Heart right ventricle (tissue), 16 donors: ENCODE measurements around the gene DOCK1. TPM values are rescaled to one million over a fixed set of nuclear protein-coding genes. Genes with fewer than 3 reads are reported as not detected.
"Not testable (repeated sequence)": the region's sequence is repeated elsewhere in the genome, so short reads cannot be mapped to it uniquely, and the experiment has no call there.

Experiments used
- ATAC-seq, 8 donors: fragments of 200-7000 bp; cut with Tn5 transposase; one replicate each; pipeline ENCODE4 v1.9.1; 2020; ENCODE audit warnings: mild to moderate bottlenecking in 8 of 8, moderate library complexity in 8 of 8, moderate number of reproducible peaks in 1 of 8
- DNase-seq, 2 donors: peaks; one replicate each; pipeline ENCODE4 v3.0.0-alpha.2; 2020
- H3K27ac ChIP-seq, 10 donors: fragments of 200-600 bp; sonication (generic) in 2 of 10; one replicate each; pipeline versions ENCODE4 v1.5.0 to v1.8.0; 2020 to 2022; ENCODE audit warnings: mild to moderate bottlenecking in 3 of 10
- H3K27me3 ChIP-seq, 7 donors: fragments of 200-600 bp; one replicate each; pipeline ENCODE4 v1.8.0; 2021 to 2022; ENCODE audit warnings: mild to moderate bottlenecking in 2 of 7
- H3K36me3 ChIP-seq, 9 donors: fragments of 200-600 bp; sonication (generic) in 1 of 9; one replicate each; pipeline versions ENCODE4 v1.5.0 to v1.8.0; 2020 to 2022; ENCODE audit warnings: mild to moderate bottlenecking in 2 of 9
- H3K4me1 ChIP-seq, 9 donors: fragments of 200-600 bp; sonication (generic) in 1 of 9; one replicate each; pipeline versions ENCODE4 v1.5.0 to v1.8.0; 2020 to 2022; ENCODE audit warnings: mild to moderate bottlenecking in 4 of 9
- H3K4me3 ChIP-seq, 10 donors: fragments of 200-600 bp; sonication (generic) in 2 of 10; one replicate each; pipeline versions ENCODE4 v1.5.0 to v1.8.0; 2020 to 2022; ENCODE audit warnings: mild to moderate bottlenecking in 7 of 10, moderate library complexity in 2 of 10
- H3K9me3 ChIP-seq, 11 donors: fragments of 200-600 bp in 10 of 11; sonication (generic) in 2 of 11; one replicate each; pipeline versions ENCODE4 v1.5.0 to v1.8.0; 2013 to 2022; ENCODE audit warnings: mild to moderate bottlenecking in 2 of 11, control low read depth in 1 of 11, moderate library complexity in 1 of 11
- CTCF ChIP-seq, 9 donors: fragments of 200-600 bp; sonication (generic) in 2 of 9; IDR thresholded peaks; one replicate each; pipeline versions ENCODE4 v1.5.0 to v1.8.0; 2021 to 2022; ENCODE audit warnings: antibody characterized with exemption in 9 of 9, mild to moderate bottlenecking in 5 of 9, moderate library complexity in 1 of 9
- WGBS, 2 donors: extraction: QIAGEN DNeasy Blood & Tissue Kit; methylation state at CpG; one replicate each; pipeline ENCODE4 v1.1.7; 2013; ENCODE audit warnings: inconsistent platforms in 1 of 2; 5-methylcytosine and 5-hydroxymethylcytosine counted together
- intact Hi-C, 10 donors: fragments of 100-400 bp; cut with DNase I; formaldehyde crosslinking; loops; one replicate each; pipeline versions ENCODE4 v1.11.1 to v1.14.2; 2022
- polyA plus RNA-seq, 2 donors: library from polyadenylated mRNA; stranded (reverse); fragments of 200-250 nt; gene quantifications; one replicate each; pipeline ENCODE4 v1.2.3, GENCODE V29; 2013
- total RNA-seq, 10 donors: library from RNA; stranded (reverse); fragmentation: NEBNext Ultra II Directional in 3 of 10; extraction: Animal tissue kit (Norgen Biotek cat#: 25700) in 3 of 10; gene quantifications; one replicate each; pipeline versions ENCODE4 v1.2.1 to v1.2.4, GENCODE V29; 2021 to 2023
- donor health status: Arrhythmogenic right ventricular cardiomyopathy.
- donor health status: ischemic (EF 13 %, LVEDD 7.1; RV severe dilation, severe dysfunction).
- donor health status: healthy with polysubstance abuse.
- donor health status: DM: no; HTN: yes; CAD: no.
- donor health status: DM: no; HTN: no; CAD: no.
- donor health status: ischemic (EF 25% LVEDD 6.9; RV normal size, moderate dysfunction).
- donor health status: ischemic (EF 25% LVEDD 5.7; RV mildly dilated, moderate dysfunction).
- donor health status: healthy.
- donor health status: DM: yes; HTN: yes; CAD: no.
- donor health status: Ischemic cardiomyopathy.
- donor health status: ischemic (EF 35%, LVEDD 5.7; RV mildly dilated, moderate dysfunction).
- donor health status: nonischemic (EF 11% LVEDD 7.7; RV severe dilation, severe dysfunction).
- donor health status: DM: yes; HTN: yes; CAD: no.
- donor health status: PGD.
- donor health status: ischemic (EF 29% LVEDD 5.4; RV normal size, mild dysfunction).
- donor health status: nonischemic (EF 23%, LVEDD 6.1; RV moderate dilation, normal function).

The DOCK1 gene
- total and polyA plus RNA-seq, 12 donors: 7.8 to 26.7 (median 19.8) TPM

GRCh38 chr10:126877390-126877789 is 27.8 kb upstream of the DOCK1 start:
- WGBS, 2 donors: 64% methylated on average over 2 of the region's 2 CpGs
- intact Hi-C loops: no loop called here

GRCh38 chr10:126878594-126878993 is 26.6 kb upstream of the DOCK1 start:
- H3K27me3 ChIP-seq: peaks cover 0 to 56% (median 19%) of the 10 kb centered on the region in 7 donors

More at GRCh38 chr10:126877390-126877789, 27.8 kb upstream of the DOCK1 start:
- Histone ChIP-seq H3K9me3 (no peaks in the 10 kb centered on the region), H3K27me3 (peaks cover 0 to 56% (median 19%) of the 10 kb centered on the region in 7 donors), H3K4me1 (no peaks in the 10 kb centered on the region), H3K27ac (no peak overlapping the region), H3K4me3 (no peak overlapping the region), H3K36me3 (no peaks in the 10 kb centered on the region)
- ATAC-seq: no peak
- no peak for TF ChIP-seq CTCF (IDR thresholded peaks at IDR 0.05)
- no peak for DNase-seq

GRCh38 chr10:126880926-126881325 is 24.3 kb upstream of the DOCK1 start:
- no peak for TF ChIP-seq CTCF (IDR thresholded peaks at IDR 0.05)
- 71 to 85% methylated on average over 5 of the region's 5 CpGs for WGBS, 2 donors
- H3K36me3 ChIP-seq: no peaks in the 10 kb centered on the region

More at GRCh38 chr10:126878594-126878993, 26.6 kb upstream of the DOCK1 start:
- Histone ChIP-seq H3K4me3 (no peak overlapping the region), H3K36me3 (no peaks in the 10 kb centered on the region), H3K27ac (no peak overlapping the region), H3K9me3 (no peaks in the 10 kb centered on the region), H3K4me1 (no peaks in the 10 kb centered on the region)
- no peak for TF ChIP-seq CTCF (IDR thresholded peaks at IDR 0.05)
- DNase-seq: no peak
- no peak for ATAC-seq
- 89 to 91% methylated on average over 10 of the region's 10 CpGs for WGBS, 2 donors
- intact Hi-C loops: no loop called here

GRCh38 chr10:126882055-126882454 is 23.2 kb upstream of the DOCK1 start:
- ATAC-seq, H3K4me3 ChIP-seq, H3K9me3 ChIP-seq, H3K27ac ChIP-seq, H3K4me1 ChIP-seq, H3K36me3 ChIP-seq, intact Hi-C loops, DNase-seq: not testable (repeated sequence)
- H3K27me3 ChIP-seq: peaks cover 0 to 46% (median 14%) of the 10 kb centered on the region in 7 donors
- WGBS, 2 donors: 11 to 24% methylated on average over 15 to 16 of the region's 16 CpGs

More at GRCh38 chr10:126880926-126881325, 24.3 kb upstream of the DOCK1 start:
- ATAC-seq (no peak), DNase-seq (no peak)
- no peaks in the 10 kb centered on the region for H3K4me1 ChIP-seq
- no peak overlapping the region for H3K4me3 ChIP-seq
- H3K9me3 ChIP-seq: no peaks in the 10 kb centered on the region
- peaks cover 0 to 50% (median 14%) of the 10 kb centered on the region in 7 donors for H3K27me3 ChIP-seq
- no peak overlapping the region for H3K27ac ChIP-seq
- intact Hi-C loops: no loop called here

GRCh38 chr10:126888436-126888835 is 16.8 kb upstream of the DOCK1 start:
- intact Hi-C loops, DNase-seq, H3K4me3 ChIP-seq, H3K36me3 ChIP-seq, ATAC-seq, H3K9me3 ChIP-seq, H3K27me3 ChIP-seq, H3K27ac ChIP-seq, H3K4me1 ChIP-seq: not testable (repeated sequence)
- WGBS, 2 donors: 53 to 77% methylated on average over 1 of the region's 1 CpG
